MM.1S (cell line): ENCODE measurements around the gene IGSF5.

ENCODE experiments used
- DNase-seq: peaks from one replicate; pipeline ENCODE4 v3.0.0-alpha.2; 2015
- H2AFZ ChIP-seq: fragments of 300-600 bp; sonication (generic); 2 replicates; pipeline ENCODE4 v1.6.0; 2016; ENCODE audit warnings: antibody characterized with exemption, low read length
- H3F3A ChIP-seq: fragments of 300-600 bp; sonication (generic); 2 replicates; pipeline ENCODE4 v1.6.1; 2016; ENCODE audit warnings: mild to moderate bottlenecking, antibody characterized with exemption, low read length, moderate library complexity, mixed read lengths; ENCODE audit not compliant: insufficient read depth
- H3K27ac ChIP-seq: fragments of 300-600 bp; sonication (generic); 2 replicates; pipeline ENCODE4 v1.5.1; 2016; ENCODE audit warnings: mild to moderate bottlenecking, low read length
- H3K27me3 ChIP-seq: fragments of 300-600 bp; sonication (generic); replicated peaks from 2 replicates; pipeline ENCODE4 v1.6.0; 2016; ENCODE audit warnings: low read length; ENCODE audit not compliant: insufficient read depth
- H3K36me3 ChIP-seq: fragments of 300-600 bp; sonication (generic); replicated peaks from 2 replicates; pipeline ENCODE4 v1.6.1; 2016; ENCODE audit warnings: mild to moderate bottlenecking, low read length, mixed read lengths; ENCODE audit not compliant: insufficient read depth
- H3K4me1 ChIP-seq: fragments of 300-600 bp; sonication (generic); 2 replicates; pipeline ENCODE4 v1.6.1; 2016; ENCODE audit warnings: low read length, mixed read lengths
- H3K4me2 ChIP-seq: fragments of 300-600 bp; sonication (generic); 2 replicates; pipeline ENCODE4 v1.6.0; 2016; ENCODE audit warnings: low read depth, low read length
- H3K4me3 ChIP-seq: fragments of 300-600 bp; sonication (generic); 2 replicates; pipeline ENCODE4 v1.5.1; 2016; ENCODE audit warnings: low read length, mixed read lengths
- H3K79me2 ChIP-seq: fragments of 300-600 bp; sonication (generic); 2 replicates; pipeline ENCODE4 v1.6.1; 2016; ENCODE audit warnings: mixed run types, low read length, mixed read lengths
- H3K9ac ChIP-seq: fragments of 300-600 bp; sonication (generic); 2 replicates; pipeline ENCODE4 v1.6.1; 2016; ENCODE audit warnings: low read length, mixed read lengths
- H3K9me2 ChIP-seq: fragments of 300-600 bp; sonication (generic); replicated peaks from 2 replicates; pipeline ENCODE4 v1.6.1; 2016; ENCODE audit warnings: mild to moderate bottlenecking, low read length, mixed read lengths; ENCODE audit not compliant: insufficient read depth
- H3K9me3 ChIP-seq: fragments of 300-600 bp; sonication (generic); replicated peaks from 2 replicates; pipeline ENCODE4 v1.6.1; 2016; ENCODE audit warnings: mild to moderate bottlenecking, low read length, mixed read lengths; ENCODE audit not compliant: insufficient read depth
- H4K20me1 ChIP-seq: fragments of 300-600 bp; sonication (generic); 2 replicates; pipeline ENCODE4 v1.6.1; 2016; ENCODE audit warnings: mild to moderate bottlenecking, low read length, moderate library complexity, mixed read lengths; ENCODE audit not compliant: insufficient read depth
- CTCF ChIP-seq: fragments of 300-600 bp; sonication (generic); IDR thresholded peaks from 2 replicates; pipeline ENCODE4 v1.5.1; 2016; ENCODE audit warnings: antibody characterized with exemption, low read length, mixed read lengths
- EZH2 ChIP-seq: fragments of 300-600 bp; sonication (generic); optimal IDR thresholded peaks from 2 replicates; pipeline ENCODE3; 2017; ENCODE audit warnings: low read depth, mild to moderate bottlenecking, antibody characterized with exemption, low read length, mixed read lengths
- EZH2phosphoT487 ChIP-seq: fragments of 300-600 bp; sonication (generic); IDR thresholded peaks from 2 replicates; pipeline ENCODE4 v1.6.1; 2018; ENCODE audit warnings: antibody characterized with exemption, low read length

IGSF5 gene

DNA sequence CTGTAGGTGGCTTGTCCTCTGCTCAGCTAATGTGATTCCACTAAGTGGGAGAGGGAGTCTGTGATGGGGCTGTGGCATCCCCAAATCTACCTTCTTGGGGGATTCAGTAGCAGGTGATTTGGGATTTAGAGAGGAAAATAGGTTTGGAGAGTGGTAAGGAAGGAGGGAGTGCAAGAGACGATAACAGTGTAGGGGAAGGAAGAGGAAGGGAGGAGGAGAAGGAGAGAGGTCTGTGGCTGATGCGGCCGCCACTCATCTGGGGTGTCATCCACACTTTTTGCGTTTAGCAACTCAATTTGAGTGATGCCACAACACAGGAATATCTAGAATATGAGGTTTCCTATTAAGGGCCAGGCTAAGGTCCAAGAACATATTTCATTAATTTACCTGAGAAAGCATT lies 98.5 kb downstream of the IGSF5 start:
- H3K79me2 ChIP-seq, result no peaks in the 10 kb centered on the region
- H3K36me3 ChIP-seq, result no peaks in the 10 kb centered on the region
- no peaks in the 10 kb centered on the region for H3F3A ChIP-seq
- H3K4me2 ChIP-seq, result no peak overlapping the region
- H3K4me1 ChIP-seq, result no peaks in the 10 kb centered on the region
- no peak overlapping the region for H2AFZ ChIP-seq
- no peaks in the 10 kb centered on the region for H3K9me2 ChIP-seq
- TF ChIP-seq EZH2 (no peak), CTCF (no peak), EZH2phosphoT487 (no peak)
- no peak overlapping the region for H3K9ac ChIP-seq
- no peaks in the 10 kb centered on the region for H3K9me3 ChIP-seq
- no peaks in the 10 kb centered on the region for H3K27me3 ChIP-seq
- no peak overlapping the region for H3K27ac ChIP-seq
- no peaks in the 10 kb centered on the region for H4K20me1 ChIP-seq
- DNase-seq, result no peak
- no peak overlapping the region for H3K4me3 ChIP-seq

DNA sequence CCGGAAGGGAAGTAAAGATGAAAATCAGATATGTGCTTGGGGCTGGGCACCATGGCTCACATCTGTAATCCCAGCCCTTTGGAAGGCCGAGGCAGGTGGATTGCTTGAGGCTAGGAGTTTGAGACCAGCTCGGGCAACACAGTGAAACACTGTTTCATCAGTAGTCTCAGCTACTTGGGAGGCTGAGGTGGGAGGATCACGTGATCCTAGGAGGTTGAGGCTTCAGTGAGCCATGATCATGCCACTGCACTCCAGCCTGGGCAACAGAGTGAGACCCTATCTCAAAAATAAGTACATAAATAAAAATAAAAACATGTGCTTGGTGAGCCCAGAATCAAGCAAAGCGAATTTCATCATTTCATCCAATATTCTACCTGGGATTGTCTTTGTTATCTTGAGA lies 98.9 kb downstream of the IGSF5 start:
- Histone ChIP-seq H3K9ac (no peak overlapping the region), H3K27ac (no peak overlapping the region), H3K36me3 (no peaks in the 10 kb centered on the region), H3K79me2 (no peaks in the 10 kb centered on the region), H3K27me3 (no peaks in the 10 kb centered on the region), H3K9me2 (no peaks in the 10 kb centered on the region), H3K4me3 (no peak overlapping the region), H3K4me2 (no peak overlapping the region), H3K4me1 (no peaks in the 10 kb centered on the region), H3K9me3 (no peaks in the 10 kb centered on the region), H2AFZ (no peak overlapping the region), H4K20me1 (no peaks in the 10 kb centered on the region), H3F3A (no peaks in the 10 kb centered on the region)
- TF ChIP-seq EZH2phosphoT487, result no peak
- TF ChIP-seq EZH2, result no peak
- TF ChIP-seq CTCF, result no peak
- DNase-seq, result no peak

DNA sequence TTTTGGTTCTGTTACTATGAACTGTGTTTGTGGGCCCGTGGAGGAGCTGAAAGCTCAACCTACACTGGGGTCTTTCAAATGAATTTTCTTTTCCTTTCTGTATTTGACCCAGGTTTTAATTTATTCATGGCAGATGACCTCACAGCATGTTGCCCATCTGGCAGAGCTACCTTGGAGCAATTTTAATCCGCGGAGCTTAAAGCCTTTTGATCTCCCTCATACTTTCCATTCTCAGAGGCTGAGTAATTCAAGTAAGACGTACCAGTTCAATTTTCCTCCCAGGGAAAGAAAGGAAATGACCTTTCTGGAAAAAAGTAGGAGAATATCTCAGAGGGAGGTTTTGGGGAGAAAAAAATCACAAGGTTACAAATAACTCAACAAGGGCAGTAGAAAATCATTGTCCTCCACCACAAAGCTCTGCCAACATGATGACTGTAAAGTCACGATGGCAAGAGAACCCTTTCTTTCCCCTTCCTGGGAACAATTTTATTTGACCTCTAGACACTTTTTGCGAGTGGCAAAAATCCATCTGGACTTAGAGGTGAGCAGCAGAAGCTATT lies 100.7 kb downstream of the IGSF5 start:
- H3K27me3 ChIP-seq, result no peaks in the 10 kb centered on the region
- no peak overlapping the region for H3K9ac ChIP-seq
- H4K20me1 ChIP-seq, result no peaks in the 10 kb centered on the region
- no peak overlapping the region for H3K27ac ChIP-seq
- 0 out of 2 replicates have a peak, but pooled peaks cover 8% of the 10 kb centered on the region for H3K4me1 ChIP-seq
- no peaks in the 10 kb centered on the region for H3K9me3 ChIP-seq
- H3K9me2 ChIP-seq, result no peaks in the 10 kb centered on the region
- H3K4me3 ChIP-seq, result no peak overlapping the region
- H3K79me2 ChIP-seq, result no peaks in the 10 kb centered on the region
- H3K36me3 ChIP-seq, result no peaks in the 10 kb centered on the region
- H2AFZ ChIP-seq, result no peak overlapping the region
- TF ChIP-seq EZH2phosphoT487, result no peak
- TF ChIP-seq CTCF, result no peak
- no peak for TF ChIP-seq EZH2
- no peaks in the 10 kb centered on the region for H3F3A ChIP-seq
- DNase-seq, result no peak
- no peak overlapping the region for H3K4me2 ChIP-seq
